Activated T-helper 1 cell treated with anti-CD3 and anti-CD28 coated beads, Interleukin-2, amount 50 U/mL, for 16 hours (primary cell): ENCODE measurements around the gene IL21.
"Not testable (repeated sequence)": the region's sequence is repeated elsewhere in the genome, so short reads cannot be mapped to it uniquely, and the experiment has no call there.

Source experiments
- DNase-seq, 2 donors: peaks; one replicate each; pipeline ENCODE4 v3.0.0-alpha.2; 2020; ENCODE audit warnings: low read depth in 1 of 2, low spot score in 1 of 2

The IL21 gene

DNA sequence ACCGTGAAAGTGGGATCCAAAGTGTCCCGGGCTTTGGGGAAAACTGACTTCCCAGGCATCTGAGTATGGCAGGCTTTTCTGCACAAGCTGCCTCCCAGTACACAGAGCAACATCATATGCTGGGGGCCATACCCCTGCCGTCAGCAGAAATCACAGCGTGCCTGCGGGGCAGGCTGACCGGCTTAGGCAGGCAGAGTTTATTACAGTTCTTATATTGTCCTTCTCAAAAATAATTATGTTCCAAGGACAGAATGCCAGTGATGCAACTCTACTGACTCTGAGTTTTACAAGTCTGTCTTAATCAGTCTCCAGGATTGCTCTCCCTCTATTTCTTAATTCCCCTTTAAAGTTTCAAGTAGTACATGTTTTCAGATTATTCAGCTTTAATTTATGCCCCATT lies 37.0 kb downstream of the IL21 start:
- DNase-seq, result no peak

- peak; percentile 25 to 29 for DNase-seq
Observed at GRCh38 chr4:122577808-122578781, 42.8 kb downstream of the IL21 start.

DNA sequence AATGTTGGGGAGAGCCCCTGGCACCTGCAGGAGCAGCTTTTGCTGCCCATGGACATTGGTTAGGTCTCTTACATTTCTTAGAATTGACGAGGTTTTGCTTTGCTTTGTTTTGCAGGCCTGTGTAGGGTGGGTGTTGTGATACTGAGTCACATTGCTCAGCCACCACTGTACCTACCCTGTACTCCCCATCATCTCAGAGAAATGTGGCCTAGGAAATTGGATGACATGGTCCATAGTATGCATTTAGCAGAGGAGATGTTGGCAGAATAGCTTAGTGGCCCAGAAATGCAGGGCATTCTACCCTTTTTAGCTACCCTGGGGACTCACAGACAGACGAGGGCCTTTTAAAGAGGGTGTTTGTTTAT lies 43.7 kb downstream of the IL21 start:
- DNase-seq, result no peak

GRCh38 chr4:122576261-122577188 lies 44.3 kb downstream of the IL21 start:
- DNase-seq, result no peak

GRCh38 chr4:122574347-122574746 lies 46.5 kb downstream of the IL21 start:
- DNase-seq, result not testable (repeated sequence)

DNA sequence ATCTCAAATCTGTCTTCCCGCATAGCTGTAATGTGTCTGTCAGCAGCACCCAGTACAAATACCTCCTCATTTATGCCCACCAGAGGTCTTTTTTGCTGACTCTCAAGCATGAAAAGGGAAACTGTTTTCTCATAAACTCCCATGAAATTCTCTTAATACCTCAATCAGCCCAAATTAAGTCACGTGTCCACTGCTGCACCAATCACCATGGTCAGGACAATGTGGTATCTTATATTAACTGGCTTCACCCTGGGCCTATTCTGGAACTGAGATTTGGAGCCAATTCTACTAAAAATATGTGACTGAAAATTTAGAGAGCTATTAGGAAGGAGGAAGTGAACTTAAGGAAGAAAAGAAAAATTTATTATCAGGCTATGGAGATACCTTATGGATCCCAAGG lies 58.4 kb downstream of the IL21 start:
- no peak for DNase-seq
